ENCODE data around the gene VAC14.

DNA sequence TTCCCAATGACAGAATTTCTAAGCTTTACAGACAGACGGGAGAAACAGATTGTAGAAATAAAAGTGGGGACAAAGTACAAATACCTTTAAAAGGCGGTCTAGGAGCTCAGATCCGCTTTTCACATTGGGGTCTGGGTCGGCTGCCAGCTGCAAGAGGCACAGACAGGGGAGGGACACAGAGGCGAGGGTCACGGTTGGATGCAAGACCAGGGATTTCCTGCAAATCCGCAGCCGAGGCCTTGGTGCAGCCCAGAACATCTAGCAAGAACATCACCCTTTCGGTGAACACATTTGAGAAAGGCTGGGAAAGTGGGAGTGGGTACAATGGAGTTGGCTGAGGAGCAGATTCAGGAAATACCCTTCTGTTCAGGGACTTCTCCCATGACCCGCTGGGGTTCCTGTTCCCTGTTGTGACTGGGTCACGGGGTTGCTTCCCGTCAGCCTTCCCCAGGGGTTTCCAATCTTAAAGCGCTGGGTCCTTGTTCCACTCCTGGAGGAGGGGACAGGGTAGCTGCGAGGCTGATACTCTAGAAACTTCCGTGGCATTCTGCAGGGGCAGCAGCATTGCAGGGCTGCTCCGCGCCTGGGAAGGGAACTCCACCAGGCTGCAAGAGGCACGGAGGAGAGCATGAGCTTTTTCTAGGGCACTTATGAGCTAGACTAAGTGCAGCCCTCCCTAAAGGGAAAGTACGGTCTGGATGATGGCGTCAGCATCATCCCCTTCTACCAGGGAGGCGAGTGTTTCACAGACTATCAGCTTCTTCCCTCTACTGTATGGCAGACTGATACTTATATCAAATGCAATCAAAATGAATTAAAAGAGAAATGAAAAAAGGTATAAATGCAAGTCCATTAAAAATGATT is 16.0 kb downstream of the VAC14 start:
- TF ChIP-seq, protein P1, sequence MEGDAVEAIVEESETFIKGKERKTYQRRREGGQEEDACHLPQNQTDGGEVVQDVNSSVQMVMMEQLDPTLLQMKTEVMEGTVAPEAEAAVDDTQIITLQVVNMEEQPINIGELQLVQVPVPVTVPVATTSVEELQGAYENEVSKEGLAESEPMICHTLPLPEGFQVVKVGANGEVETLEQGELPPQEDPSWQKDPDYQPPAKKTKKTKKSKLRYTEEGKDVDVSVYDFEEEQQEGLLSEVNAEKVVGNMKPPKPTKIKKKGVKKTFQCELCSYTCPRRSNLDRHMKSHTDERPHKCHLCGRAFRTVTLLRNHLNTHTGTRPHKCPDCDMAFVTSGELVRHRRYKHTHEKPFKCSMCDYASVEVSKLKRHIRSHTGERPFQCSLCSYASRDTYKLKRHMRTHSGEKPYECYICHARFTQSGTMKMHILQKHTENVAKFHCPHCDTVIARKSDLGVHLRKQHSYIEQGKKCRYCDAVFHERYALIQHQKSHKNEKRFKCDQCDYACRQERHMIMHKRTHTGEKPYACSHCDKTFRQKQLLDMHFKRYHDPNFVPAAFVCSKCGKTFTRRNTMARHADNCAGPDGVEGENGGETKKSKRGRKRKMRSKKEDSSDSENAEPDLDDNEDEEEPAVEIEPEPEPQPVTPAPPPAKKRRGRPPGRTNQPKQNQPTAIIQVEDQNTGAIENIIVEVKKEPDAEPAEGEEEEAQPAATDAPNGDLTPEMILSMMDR (conservative IDR thresholded peaks at IDR 0.05 in 1 of 2, IDR thresholded peaks at IDR 0.05 in 1 of 2; ENCODE audit: extremely low read depth in 1 of 2, insufficient read depth in 1 of 2, low read depth in 1 of 2, low read length in 2 of 2), result no peak
- TF ChIP-seq EZH2 (IDR thresholded peaks at IDR 0.05; ENCODE audit: borderline replicate concordance, low read length), result no peak
